Natural killer cell (primary cell): ENCODE results near the gene CHPF. TPM values are rescaled to one million over a fixed set of nuclear protein-coding genes. Genes with fewer than 3 reads are reported as not detected.

Experiments used
- ATAC-seq, 3 donors: fragments of 150-1000 bp in 2 of 3; fragments of 200-7000 bp in 1 of 3; cut with Tn5 transposase; 1 replicate in 1 of 3; 2 replicates in 2 of 3; pipeline ENCODE4 v1.10.0; 2021; ENCODE audit warnings: mild to moderate bottlenecking in 2 of 3, moderate library complexity in 2 of 3
- DNase-seq, 2 donors: peaks; one replicate each; pipeline versions ENCODE4 v3.0.0 to v3.0.0-alpha.2; 2013 to 2021; ENCODE audit warnings: mixed read lengths in 1 of 2
- H3K27ac ChIP-seq: one replicate; pipeline ENCODE4 v1.5.1; 2013; ENCODE audit warnings: mild to moderate bottlenecking, low read length
- H3K27me3 ChIP-seq: one replicate; pipeline ENCODE4 v1.6.1; 2013; ENCODE audit warnings: low read length; ENCODE audit not compliant: control insufficient read depth, insufficient read depth
- H3K36me3 ChIP-seq: one replicate; pipeline ENCODE4 v1.6.1; 2013; ENCODE audit warnings: low read length; ENCODE audit not compliant: control insufficient read depth, insufficient read depth
- H3K4me1 ChIP-seq: one replicate; pipeline ENCODE4 v1.6.1; 2013; ENCODE audit warnings: low read length; ENCODE audit not compliant: control insufficient read depth, insufficient read depth
- H3K4me3 ChIP-seq: one replicate; pipeline ENCODE4 v1.5.1; 2013; ENCODE audit warnings: low read length
- H3K9me3 ChIP-seq: one replicate; pipeline ENCODE4 v1.6.1; 2013; ENCODE audit warnings: low read length; ENCODE audit not compliant: control insufficient read depth, insufficient read depth
- H3K27ac Mint-ChIP-seq, 2 donors: one replicate each; pipeline ENCODE4 v1.8.0; 2022; ENCODE audit warnings: mild to moderate bottlenecking in 2 of 2, mixed read lengths in 2 of 2, moderate library complexity in 1 of 2
- H3K27me3 Mint-ChIP-seq, 2 donors: one replicate each; pipeline ENCODE4 v1.8.0; 2022; ENCODE audit warnings: low read depth in 2 of 2, mixed read lengths in 2 of 2
- H3K36me3 Mint-ChIP-seq: one replicate; pipeline ENCODE4 v1.8.0; 2022; ENCODE audit warnings: mixed read lengths
- H3K4me1 Mint-ChIP-seq, 2 donors: one replicate each; pipeline ENCODE4 v1.8.0; 2022; ENCODE audit warnings: mixed read lengths in 2 of 2
- H3K4me3 Mint-ChIP-seq: one replicate; pipeline ENCODE4 v1.8.0; 2022; ENCODE audit warnings: mild to moderate bottlenecking, moderate library complexity, mixed read lengths
- H3K9me3 Mint-ChIP-seq, 2 donors: one replicate each; pipeline ENCODE4 v1.8.0; 2022; ENCODE audit warnings: mixed read lengths in 2 of 2
- WGBS: methylation state at CpG from one replicate; pipeline ENCODE4 v1.1.7; 2013; ENCODE audit warnings: missing lambda C conversion rate; ENCODE audit not compliant: insufficient coverage; 5-methylcytosine and 5-hydroxymethylcytosine counted together
- intact Hi-C: fragments of 100-400 bp; cut with micrococcal nuclease; formaldehyde crosslinking; loops from one replicate; pipeline ENCODE4 v1.14.2; 2022
- total RNA-seq, 4 donors: library from RNA; stranded (reverse); fragments of 120-200 nt in 1 of 4; gene quantifications; one replicate each; pipeline versions ENCODE4 v1.2.3 to v1.2.4, GENCODE V29; 2013 to 2022
- TF ChIP-seq, protein P1 (sequence below): fragments of 200-600 bp; IDR thresholded peaks from one replicate; pipeline ENCODE4 v1.8.0; 2022; ENCODE audit warnings: antibody characterized with exemption

Gene CHPF
- total RNA-seq, 3 donors from 2014 or later (not counting 1 experiment from before 2014, with no cell fraction given) = 9.6 to 19.2 (median 12.7) TPM

DNA sequence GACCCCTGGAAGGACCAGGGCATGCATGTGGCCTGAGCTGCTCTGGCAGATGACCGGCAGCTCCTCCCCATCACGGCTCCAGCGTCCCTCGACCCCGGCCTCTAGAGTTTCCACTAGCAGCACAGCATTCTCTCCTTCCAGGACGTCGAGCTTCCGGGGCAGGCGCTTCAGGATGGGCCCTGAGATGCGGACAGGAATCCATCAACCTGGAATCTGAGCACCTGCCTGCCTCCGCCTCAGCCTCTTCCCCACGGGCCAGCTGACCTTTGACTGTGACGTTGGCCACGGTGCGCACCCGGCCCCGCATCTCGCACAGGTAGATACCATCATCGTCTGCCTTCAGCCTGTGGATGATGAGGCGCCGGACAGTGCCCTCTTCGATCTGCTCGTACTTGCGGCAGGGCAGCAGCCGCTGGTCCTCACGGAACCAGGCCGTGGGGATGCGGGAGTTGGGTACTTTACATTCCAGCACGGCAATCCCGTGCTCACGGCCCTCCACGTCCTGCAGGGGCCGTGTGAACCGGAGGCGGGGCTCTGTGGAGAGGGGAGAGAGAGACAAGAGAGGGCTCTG lies 24.3 kb upstream of the CHPF start:
- Mint-ChIP-seq H3K4me3 (no peak overlapping the region), H3K9me3 (no peaks in the 10 kb centered on the region), H3K27ac (no peak overlapping the region), H3K36me3 (no peaks in the 10 kb centered on the region), H3K27me3 (peaks cover 29 to 43% of the 10 kb centered on the region in 2 donors), H3K4me1 (no peaks in the 10 kb centered on the region)
- ATAC-seq (no peak), DNase-seq (no peak)
- Histone ChIP-seq H3K4me1 (peaks cover 7% of the 10 kb centered on the region), H3K27me3 (peaks cover 11% of the 10 kb centered on the region), H3K9me3 (no peaks in the 10 kb centered on the region), H3K27ac (no peak overlapping the region), H3K4me3 (no peak overlapping the region), H3K36me3 (no peaks in the 10 kb centered on the region)
- WGBS = 95% methylated on average over 35 of the region's 35 CpGs
- intact Hi-C loops = no loop called here
- TF ChIP-seq, protein P1, sequence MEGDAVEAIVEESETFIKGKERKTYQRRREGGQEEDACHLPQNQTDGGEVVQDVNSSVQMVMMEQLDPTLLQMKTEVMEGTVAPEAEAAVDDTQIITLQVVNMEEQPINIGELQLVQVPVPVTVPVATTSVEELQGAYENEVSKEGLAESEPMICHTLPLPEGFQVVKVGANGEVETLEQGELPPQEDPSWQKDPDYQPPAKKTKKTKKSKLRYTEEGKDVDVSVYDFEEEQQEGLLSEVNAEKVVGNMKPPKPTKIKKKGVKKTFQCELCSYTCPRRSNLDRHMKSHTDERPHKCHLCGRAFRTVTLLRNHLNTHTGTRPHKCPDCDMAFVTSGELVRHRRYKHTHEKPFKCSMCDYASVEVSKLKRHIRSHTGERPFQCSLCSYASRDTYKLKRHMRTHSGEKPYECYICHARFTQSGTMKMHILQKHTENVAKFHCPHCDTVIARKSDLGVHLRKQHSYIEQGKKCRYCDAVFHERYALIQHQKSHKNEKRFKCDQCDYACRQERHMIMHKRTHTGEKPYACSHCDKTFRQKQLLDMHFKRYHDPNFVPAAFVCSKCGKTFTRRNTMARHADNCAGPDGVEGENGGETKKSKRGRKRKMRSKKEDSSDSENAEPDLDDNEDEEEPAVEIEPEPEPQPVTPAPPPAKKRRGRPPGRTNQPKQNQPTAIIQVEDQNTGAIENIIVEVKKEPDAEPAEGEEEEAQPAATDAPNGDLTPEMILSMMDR = no peak

DNA sequence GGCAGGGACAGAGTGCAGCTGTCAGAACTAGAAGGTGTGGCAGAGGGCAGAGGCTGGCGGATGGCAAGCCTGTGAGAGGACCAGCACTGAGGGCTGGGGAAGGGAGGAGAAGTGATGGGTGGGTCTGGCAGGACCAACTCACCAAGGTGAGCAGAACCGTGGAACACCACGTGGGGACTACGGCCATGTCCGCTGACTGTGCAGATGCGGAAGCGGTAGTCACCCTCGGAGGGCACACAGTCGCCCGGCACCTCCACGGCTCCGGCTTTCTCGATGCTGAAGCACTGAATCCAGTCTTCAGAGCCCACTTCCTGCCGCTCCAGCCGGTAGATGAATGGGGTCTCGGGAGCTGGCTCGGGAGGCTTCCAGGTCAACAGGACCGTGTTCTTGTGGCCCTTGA lies 23.5 kb upstream of the CHPF start:
- no peak overlapping the region for H3K27ac ChIP-seq
- Mint-ChIP-seq H3K27me3 (peaks cover 30 to 39% of the 10 kb centered on the region in 2 donors), H3K9me3 (no peaks in the 10 kb centered on the region), H3K4me1 (no peaks in the 10 kb centered on the region), H3K4me3 (no peak overlapping the region), H3K36me3 (no peaks in the 10 kb centered on the region), H3K27ac (no peak overlapping the region)
- peaks cover 9% of the 10 kb centered on the region for H3K27me3 ChIP-seq
- DNase-seq (no peak), ATAC-seq (no peak)
- 94% methylated on average over 18 of the region's 18 CpGs for WGBS
- no peaks in the 10 kb centered on the region for H3K36me3 ChIP-seq
- intact Hi-C loops = no loop called here
- peaks cover 7% of the 10 kb centered on the region for H3K4me1 ChIP-seq
- no peak overlapping the region for H3K4me3 ChIP-seq
- TF ChIP-seq, protein P1 = no peak
- no peaks in the 10 kb centered on the region for H3K9me3 ChIP-seq

DNA sequence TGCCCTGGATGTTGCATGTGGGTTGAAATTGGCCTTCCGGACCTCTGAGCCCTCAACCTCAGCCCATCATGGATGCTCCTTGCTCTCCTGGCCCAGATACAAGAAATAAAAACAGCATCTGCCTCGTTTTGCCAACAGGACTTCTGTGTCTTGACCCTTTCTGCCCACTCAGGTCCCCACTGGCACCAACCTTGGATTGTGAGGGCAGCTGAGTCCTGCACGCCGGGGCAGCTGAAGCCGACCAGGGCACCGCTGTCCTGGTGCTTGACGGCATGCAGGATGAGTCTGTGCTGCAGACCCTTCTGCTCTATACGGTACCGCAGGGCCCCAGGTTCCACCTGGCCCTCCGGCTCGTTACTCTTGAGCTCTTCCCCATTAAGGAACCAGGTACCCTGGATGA lies 23.0 kb upstream of the CHPF start:
- WGBS = 85% methylated on average over 11 of the region's 11 CpGs
- no peak for ATAC-seq
- Mint-ChIP-seq H3K4me3 (no peak overlapping the region), H3K27ac (no peak overlapping the region), H3K27me3 (peaks cover 25 to 34% of the 10 kb centered on the region in 2 donors), H3K4me1 (no peaks in the 10 kb centered on the region), H3K36me3 (no peaks in the 10 kb centered on the region), H3K9me3 (no peaks in the 10 kb centered on the region)
- Histone ChIP-seq H3K4me1 (peaks cover 6% of the 10 kb centered on the region), H3K36me3 (no peaks in the 10 kb centered on the region), H3K4me3 (no peak overlapping the region), H3K27ac (no peak overlapping the region), H3K27me3 (peaks cover 9% of the 10 kb centered on the region), H3K9me3 (no peaks in the 10 kb centered on the region)
- TF ChIP-seq, protein P1 = no peak
- DNase-seq = no peak
- intact Hi-C loops = no loop called here
